ENCODE measurements around the gene SENP3.

The SENP3 gene

GRCh38 chr17:7614425-7615264 is 52.9 kb downstream of the SENP3 start, which contains the start of gene FXR2:
FXR2 (minus strand) TSS chr17:7614897; CDS start chr17:7614532, 365 bp downstream.
- TF ChIP-seq CTCF (IDR thresholded peaks at IDR 0.05; ENCODE audit: low read depth, low read length, missing control alignments) = peak; percentile 77
- peak within 1 kb of the TSS; percentile 90 for H3K4me3 ChIP-seq (ENCODE audit: low read depth, low read length)
- in situ Hi-C loops (cut with HindIII; ENCODE audit: low sequenced_read_pairs) = no loop called here
- peak; percentile 99 for DNase-seq (ENCODE audit: low read depth)

GRCh38 chr17:7615265-7615747 is 53.6 kb downstream of the SENP3 start:
- H3K4me3 ChIP-seq (ENCODE audit: low read depth, low read length) = peak overlapping the region; percentile 38
- TF ChIP-seq CTCF (IDR thresholded peaks at IDR 0.05; ENCODE audit: low read depth, low read length, missing control alignments) = no peak
- no peak for DNase-seq (ENCODE audit: low read depth)
- in situ Hi-C loops (cut with HindIII; ENCODE audit: low sequenced_read_pairs) = no loop called here

DNA sequence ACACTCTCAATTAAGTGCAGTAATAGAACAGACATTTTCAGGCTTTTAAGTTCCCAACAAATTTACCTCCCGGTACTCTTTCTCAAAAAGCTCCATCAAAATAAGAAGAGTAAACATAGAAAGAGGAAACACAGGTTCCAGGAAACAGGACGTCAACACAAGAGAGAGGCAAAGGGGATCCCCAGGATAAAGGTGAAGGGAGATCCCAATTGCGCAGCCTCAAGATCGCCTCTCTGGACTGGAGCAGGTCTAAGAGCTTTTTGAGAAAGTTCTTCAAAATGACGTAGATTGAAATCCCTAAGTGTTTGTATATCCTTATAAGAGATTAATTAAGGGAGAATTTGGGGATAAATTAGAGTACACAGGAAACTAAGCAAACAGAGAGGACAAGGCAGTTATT is 56.9 kb downstream of the SENP3 start:
- no peak overlapping the region for H3K4me3 ChIP-seq (ENCODE audit: low read depth, low read length)
- no peak for DNase-seq (ENCODE audit: low read depth)
- TF ChIP-seq CTCF (IDR thresholded peaks at IDR 0.05; ENCODE audit: low read depth, low read length, missing control alignments) = no peak
- in situ Hi-C loops (cut with HindIII; ENCODE audit: low sequenced_read_pairs) = no loop called here

GRCh38 chr17:7620835-7621234 is 59.1 kb downstream of the SENP3 start:
- H3K4me3 ChIP-seq (ENCODE audit: low read depth, low read length) = no peak overlapping the region
- in situ Hi-C loops (cut with HindIII; ENCODE audit: low sequenced_read_pairs) = no loop called here
- TF ChIP-seq CTCF (IDR thresholded peaks at IDR 0.05; ENCODE audit: low read depth, low read length, missing control alignments) = no peak
- DNase-seq (ENCODE audit: low read depth) = no peak

Measured in astrocyte of the cerebellum (primary cell).